ENCODE measurements around the gene GLYR1. TPM values are rescaled to one million over a fixed set of nuclear protein-coding genes. Genes with fewer than 3 reads are reported as not detected.

The GLYR1 gene
- total and polyA plus RNA-seq, 7 donors: 28.6 to 74.1 (median 60.3) TPM

GRCh38 chr16:4876646-4877379 is 29.7 kb upstream of the GLYR1 start:
- H3K27ac ChIP-seq: no peak overlapping the region
- H3K36me3 ChIP-seq (ENCODE audit: insufficient read depth in 1 of 2, low read depth in 1 of 2): peaks cover 18 to 100% of the 10 kb centered on the region in 2 donors
- 82 to 85% (median 84%) methylated on average over 11 of the region's 11 CpGs for WGBS, 3 donors

DNA sequence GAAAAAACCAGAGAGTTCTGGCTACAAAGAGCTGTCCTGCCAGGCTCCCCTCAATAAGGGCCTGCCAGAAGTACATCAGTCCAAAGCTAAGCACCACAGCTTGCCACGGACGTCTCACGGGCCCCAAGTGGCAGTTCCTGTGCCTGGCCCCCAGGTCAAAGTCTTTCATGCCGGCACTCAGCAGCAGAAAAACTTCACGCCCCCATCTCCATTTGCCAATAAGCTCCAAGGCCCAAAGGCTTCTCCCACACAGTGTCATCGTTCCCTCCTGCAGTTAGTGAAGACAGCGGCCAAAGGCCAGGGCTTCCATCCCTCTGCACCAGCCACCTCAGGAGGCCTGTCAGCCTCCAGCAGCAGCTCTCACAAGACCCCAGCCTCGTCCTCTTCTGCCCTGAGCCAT is 27.6 kb upstream of the GLYR1 start:
- Histone ChIP-seq H3K9me3 (no peaks in the 10 kb centered on the region), H3K27me3 (ENCODE audit: insufficient read depth in 3 of 3, low read length in 2 of 3) (no peaks in the 10 kb centered on the region), H3K4me1 (peaks cover 9% of the 10 kb centered on the region), H3K4me3 (no peak overlapping the region), H3K27ac (no peak overlapping the region), H3K36me3 (ENCODE audit: insufficient read depth in 1 of 2, low read depth in 1 of 2) (peaks cover 12 to 100% of the 10 kb centered on the region in 2 donors)
- intact Hi-C loops (cut with DNase I): no loop called here
- no peak for ATAC-seq
- TF ChIP-seq CTCF (IDR thresholded peaks at IDR 0.05): no peak
- DNase-seq: no peak
- WGBS, 3 donors: 58 to 80% (median 67%) methylated on average over 8 of the region's 8 CpGs

More at GRCh38 chr16:4876646-4877379, 29.7 kb upstream of the GLYR1 start:
- no peak for ATAC-seq
- H3K4me1 ChIP-seq: no peaks in the 10 kb centered on the region
- no peak overlapping the region for H3K4me3 ChIP-seq
- no peaks in the 10 kb centered on the region for H3K9me3 ChIP-seq
- intact Hi-C loops (cut with DNase I): no loop called here
- no peaks in the 10 kb centered on the region for H3K27me3 ChIP-seq (ENCODE audit: insufficient read depth in 3 of 3, low read length in 2 of 3)
- no peak for TF ChIP-seq CTCF (IDR thresholded peaks at IDR 0.05)
- no peak for DNase-seq

DNA sequence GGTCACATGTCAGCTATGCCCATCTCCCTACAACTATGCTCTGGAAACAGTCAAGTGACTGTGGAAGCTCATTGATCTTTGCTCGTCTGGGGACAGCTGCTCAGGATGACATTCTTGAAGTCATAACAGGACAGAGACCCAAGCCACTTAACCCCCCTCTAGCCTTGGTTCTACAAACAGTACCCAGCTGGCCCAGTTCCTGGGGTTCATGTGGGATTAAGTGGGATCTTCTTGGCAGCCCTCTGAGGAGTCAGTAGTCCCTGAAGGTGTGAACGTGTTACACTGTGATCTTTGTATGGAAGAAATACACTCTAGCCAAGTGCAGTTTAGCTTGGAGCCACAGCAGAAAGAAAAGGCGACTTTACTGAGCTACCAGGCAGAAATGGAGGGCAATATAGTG is 26.0 kb upstream of the GLYR1 start:
- intact Hi-C loops (cut with DNase I): no loop called here
- Histone ChIP-seq H3K27ac (no peak overlapping the region), H3K36me3 (ENCODE audit: insufficient read depth in 1 of 2, low read depth in 1 of 2) (peaks cover 12 to 93% of the 10 kb centered on the region in 2 donors), H3K9me3 (no peaks in the 10 kb centered on the region), H3K4me1 (peaks cover 9% of the 10 kb centered on the region), H3K27me3 (ENCODE audit: insufficient read depth in 3 of 3, low read length in 2 of 3) (no peaks in the 10 kb centered on the region), H3K4me3 (no peak overlapping the region)
- ATAC-seq (no peak), DNase-seq (no peak)
- no peak for TF ChIP-seq CTCF (IDR thresholded peaks at IDR 0.05)
- 40 to 59% (median 53%) methylated on average over 3 of the region's 3 CpGs for WGBS, 3 donors

DNA sequence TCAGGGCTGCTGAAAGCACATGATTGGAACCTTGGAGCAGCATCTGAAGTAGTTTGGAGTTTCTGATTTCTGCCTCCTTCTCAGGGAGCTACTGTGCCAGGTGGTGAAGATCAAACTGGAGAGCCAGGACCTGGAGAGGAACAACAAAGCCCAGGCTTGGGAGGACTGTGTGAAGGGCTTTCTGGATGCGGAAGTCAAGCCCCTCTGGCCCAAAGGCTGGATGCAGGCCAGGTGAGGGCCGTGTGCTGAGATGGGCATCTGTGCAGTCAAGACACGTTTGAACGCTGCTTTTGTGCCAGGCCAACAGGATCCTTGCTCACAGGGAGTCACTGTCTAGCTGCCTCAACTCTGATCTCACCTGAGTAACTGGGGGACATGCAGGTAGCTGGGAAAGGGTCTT is 24.0 kb upstream of the GLYR1 start:
- intact Hi-C loops (cut with DNase I): no loop called here
- no peak for TF ChIP-seq CTCF (IDR thresholded peaks at IDR 0.05)
- peaks cover 12 to 73% of the 10 kb centered on the region in 2 donors for H3K36me3 ChIP-seq (ENCODE audit: insufficient read depth in 1 of 2, low read depth in 1 of 2)
- DNase-seq: no peak
- H3K4me3 ChIP-seq: no peak overlapping the region
- peaks cover 9% of the 10 kb centered on the region for H3K4me1 ChIP-seq
- WGBS, 3 donors: 68 to 88% (median 79%) methylated on average over 4 of the region's 4 CpGs
- ATAC-seq: no peak
- H3K27ac ChIP-seq: no peak overlapping the region
- no peaks in the 10 kb centered on the region for H3K9me3 ChIP-seq
- no peaks in the 10 kb centered on the region for H3K27me3 ChIP-seq (ENCODE audit: insufficient read depth in 3 of 3, low read length in 2 of 3)

Data from psoas muscle (tissue), 8 donors.